Stomach (tissue), 4 donors: ENCODE measurements around the gene CDC16.

Experiments
- POLR2A ChIP-seq, 4 donors: fragments of 450-650 bp; IDR thresholded peaks; one replicate each; pipeline ENCODE4 v1.6.1; 2016; ENCODE audit warnings: antibody characterized with exemption in 4 of 4, control low read depth in 2 of 4, mild to moderate bottlenecking in 1 of 4, moderate library complexity in 1 of 4
- POLR2AphosphoS5 ChIP-seq, 3 donors: sonication (generic); formaldehyde crosslinking; IDR thresholded peaks; one replicate each; pipeline ENCODE4 v1.6.1; 2016; ENCODE audit warnings: antibody characterized with exemption in 3 of 3

GRCh38 chr13:114318624-114319023 is 83.9 kb downstream of the CDC16 start:
- TF ChIP-seq POLR2A (IDR thresholded peaks at IDR 0.05) (no peak), POLR2AphosphoS5 (IDR thresholded peaks at IDR 0.05) (no peak)
